ENCODE results near the gene BOC.

Gene BOC

DNA sequence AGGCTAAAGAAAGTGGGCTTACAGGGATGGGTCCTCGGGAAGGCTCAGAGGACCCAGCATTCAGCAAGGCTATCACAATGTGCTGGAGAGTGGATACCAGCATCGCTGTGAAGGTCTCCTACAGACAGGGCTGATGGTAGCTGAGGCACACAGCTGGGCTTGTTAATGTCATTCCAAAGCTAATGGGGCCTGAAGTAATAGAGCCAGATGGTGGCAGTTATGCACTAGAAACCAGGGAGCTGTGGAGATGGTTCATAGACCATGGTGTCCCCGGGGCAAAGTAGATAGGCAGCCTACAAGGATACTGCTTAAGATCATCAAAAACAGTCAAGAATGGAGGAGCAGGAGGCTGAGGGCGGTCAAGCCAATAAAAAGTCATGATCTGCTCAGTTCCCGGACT, 24.8 kb upstream of the BOC start:
- DNase-seq (ENCODE audit: low spot score) = no peak

DNA sequence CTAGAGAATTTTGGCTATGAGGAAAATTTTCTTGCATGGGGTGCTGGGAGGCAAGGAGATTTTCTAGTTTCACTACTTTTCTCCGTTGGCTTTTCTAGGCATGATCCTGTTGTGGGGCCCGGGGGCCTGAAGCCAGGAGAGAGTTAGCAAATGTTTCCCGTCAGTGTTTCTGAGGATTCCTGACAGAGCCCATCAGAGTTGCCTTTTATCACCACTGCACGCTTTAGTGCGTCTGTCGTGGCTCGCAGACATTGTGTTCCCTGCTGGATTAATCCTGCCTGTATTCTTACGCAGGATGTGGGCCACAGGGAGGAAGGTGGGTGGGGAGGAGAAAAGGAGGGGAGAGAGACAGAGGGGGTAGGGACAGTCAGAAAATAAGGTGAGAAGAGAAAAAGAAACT, 18.1 kb upstream of the BOC start:
- DNase-seq (ENCODE audit: low spot score) = no peak

DNA sequence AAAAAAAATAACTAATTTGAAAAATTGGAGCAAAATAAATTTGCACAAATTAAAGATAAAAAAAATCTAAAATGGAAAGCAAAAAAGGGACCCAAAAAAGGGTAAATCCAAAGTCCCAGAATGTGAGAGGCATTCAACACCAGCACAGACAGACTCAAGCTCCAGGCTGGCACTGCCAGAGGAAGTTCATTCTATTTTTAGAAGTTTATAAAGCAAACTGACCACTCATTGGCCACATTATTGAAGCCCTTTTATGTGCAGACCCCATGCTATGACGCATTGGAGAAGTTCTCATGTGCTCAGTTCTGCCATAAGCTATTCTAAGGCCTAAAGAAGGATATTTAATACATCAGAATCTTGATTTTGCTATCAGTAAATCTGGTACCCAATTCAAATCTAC, 17.6 kb upstream of the BOC start:
- DNase-seq (ENCODE audit: low spot score) = no peak

DNA sequence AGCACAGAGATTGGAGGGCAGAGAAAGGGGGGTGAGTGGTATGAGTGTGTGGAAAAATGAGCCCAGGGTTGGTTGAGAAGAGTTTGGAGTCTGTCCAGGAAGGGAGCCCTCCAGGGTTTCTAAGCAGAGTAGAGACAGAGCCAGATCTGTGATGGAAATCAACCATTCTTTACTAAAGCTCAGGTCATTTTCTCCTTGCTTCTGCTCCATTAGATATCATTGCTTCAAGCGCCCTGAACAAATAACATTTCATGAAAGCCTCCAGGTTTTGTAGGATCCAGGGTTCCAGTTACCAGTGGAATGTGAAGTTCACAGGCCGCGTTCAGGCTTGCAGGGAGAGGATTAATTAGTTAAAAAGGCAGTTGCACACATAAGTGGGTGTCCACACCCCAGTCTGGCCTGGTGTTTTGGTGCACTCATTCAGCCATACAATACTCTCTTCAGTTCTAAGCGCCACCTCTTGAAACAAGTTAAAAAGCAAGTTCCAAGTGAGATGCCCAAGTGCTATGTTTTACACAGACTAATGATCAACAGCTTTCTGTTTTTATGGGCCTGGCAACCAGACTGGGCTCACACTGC, 16.4 kb upstream of the BOC start:
- DNase-seq (ENCODE audit: low spot score) = no peak

DNA sequence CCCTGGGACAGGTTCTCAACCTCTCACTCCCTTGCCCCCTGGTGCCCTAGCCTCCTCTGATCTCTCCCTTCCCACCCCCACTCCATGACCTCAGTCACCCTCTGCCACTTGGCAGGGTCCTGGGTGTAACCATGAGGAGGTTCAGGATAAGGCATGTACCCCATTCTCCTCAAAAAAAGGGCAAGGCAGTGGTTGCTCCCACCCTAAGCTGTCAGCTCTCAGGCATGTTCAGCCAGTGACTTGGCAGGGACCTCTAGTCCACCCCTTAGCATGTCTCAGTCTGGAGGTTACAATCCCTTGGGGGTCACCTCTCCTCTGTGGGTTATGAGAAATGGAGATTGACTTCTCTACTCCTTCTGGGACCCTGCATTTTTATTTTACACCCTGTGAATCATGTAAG, 11.0 kb upstream of the BOC start:
- no peak for DNase-seq (ENCODE audit: low spot score)

DNA sequence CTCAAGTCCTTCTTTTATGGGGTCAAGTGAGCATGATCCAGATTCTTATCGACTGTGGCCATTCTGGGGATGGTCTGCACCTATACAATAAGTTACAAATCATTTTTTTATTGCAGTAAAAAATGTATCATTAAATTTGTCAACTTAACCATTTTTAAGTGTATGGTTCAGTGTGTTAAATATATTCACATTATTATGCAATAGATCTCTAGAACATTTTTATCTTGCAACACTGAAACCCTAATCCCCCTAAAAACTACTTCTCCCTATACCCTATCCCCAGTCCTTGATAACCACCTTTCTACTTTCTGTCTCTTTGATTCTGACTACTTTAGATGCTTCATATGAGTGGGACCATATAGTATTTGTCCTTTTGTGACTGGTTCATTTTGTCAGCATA, 10.4 kb upstream of the BOC start:
- no peak for DNase-seq (ENCODE audit: low spot score)

DNA sequence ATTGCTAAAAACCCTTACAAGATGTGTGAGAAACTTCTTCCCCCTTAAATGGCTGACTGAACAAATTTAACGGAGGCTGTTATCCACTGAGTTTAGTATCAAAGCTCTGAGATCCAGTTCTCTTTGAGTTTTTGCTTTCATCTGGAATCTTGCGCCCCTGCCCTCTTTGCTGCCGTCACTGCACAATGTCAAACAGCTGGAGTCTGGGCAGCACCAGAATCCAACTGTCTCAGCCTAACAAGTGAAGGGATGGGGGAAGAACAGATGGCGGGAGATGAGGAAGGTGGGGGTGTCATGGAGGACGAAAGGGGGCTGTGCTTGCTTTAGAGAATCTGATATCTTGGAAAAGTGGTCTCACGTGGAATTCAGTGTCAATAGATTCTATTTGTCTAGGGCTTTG, 7.0 kb upstream of the BOC start:
- no peak for DNase-seq (ENCODE audit: low spot score)

DNA sequence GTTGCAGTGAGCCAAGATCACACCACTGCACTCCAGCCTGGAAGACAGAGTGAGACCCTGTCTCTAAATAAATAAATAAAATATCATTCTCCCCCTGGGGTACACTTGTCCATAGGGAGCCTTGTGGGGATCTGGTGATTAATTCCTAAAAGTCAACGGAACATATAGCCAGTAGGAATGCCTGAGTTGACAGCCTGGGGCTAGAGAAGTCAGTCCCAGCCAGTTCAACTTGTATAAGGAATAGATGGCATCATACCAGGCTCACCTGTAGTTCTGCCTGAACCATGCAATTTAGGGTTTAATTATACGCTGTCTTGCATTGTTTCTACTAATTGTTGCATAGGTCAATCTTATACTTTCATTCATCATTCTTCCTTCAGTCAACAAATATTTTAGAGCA, 5.9 kb upstream of the BOC start:
- no peak for DNase-seq (ENCODE audit: low spot score)

DNA sequence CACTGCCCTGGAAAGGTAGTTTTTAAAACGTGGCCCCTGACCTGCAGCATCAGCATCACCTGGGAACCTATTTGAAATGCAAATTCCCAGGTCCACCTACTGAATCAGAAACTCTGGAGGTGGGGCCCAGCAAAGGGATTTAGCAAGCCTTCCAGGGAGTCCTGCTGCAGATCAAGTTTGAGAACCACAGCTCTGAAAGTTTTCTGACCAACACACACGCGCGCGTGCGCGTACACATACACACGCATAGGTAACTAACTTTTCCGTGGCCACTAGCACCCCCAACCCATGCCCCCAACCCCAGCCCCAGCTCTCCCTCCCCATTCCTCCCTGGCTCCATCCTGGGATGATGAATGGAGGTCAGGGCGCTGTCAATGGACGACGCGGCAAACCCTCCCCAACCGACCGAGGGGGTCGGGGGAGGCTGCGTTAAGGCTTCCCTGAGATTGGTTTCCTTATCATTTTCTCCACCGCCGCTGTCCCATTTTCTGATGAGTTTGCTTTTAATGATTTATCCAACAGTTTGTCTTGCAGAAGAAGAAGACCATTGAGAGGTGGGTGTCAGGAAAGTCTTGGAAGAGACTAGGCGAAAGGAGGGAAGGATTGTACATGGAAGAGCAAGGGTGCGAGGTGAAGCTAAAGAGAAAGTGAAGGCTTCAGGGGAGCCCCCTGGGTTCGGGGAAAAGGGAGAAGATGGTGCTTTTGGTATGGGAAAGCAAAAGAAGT, 590 bp upstream of the BOC start:
- no peak for DNase-seq (ENCODE audit: low spot score)

DNA sequence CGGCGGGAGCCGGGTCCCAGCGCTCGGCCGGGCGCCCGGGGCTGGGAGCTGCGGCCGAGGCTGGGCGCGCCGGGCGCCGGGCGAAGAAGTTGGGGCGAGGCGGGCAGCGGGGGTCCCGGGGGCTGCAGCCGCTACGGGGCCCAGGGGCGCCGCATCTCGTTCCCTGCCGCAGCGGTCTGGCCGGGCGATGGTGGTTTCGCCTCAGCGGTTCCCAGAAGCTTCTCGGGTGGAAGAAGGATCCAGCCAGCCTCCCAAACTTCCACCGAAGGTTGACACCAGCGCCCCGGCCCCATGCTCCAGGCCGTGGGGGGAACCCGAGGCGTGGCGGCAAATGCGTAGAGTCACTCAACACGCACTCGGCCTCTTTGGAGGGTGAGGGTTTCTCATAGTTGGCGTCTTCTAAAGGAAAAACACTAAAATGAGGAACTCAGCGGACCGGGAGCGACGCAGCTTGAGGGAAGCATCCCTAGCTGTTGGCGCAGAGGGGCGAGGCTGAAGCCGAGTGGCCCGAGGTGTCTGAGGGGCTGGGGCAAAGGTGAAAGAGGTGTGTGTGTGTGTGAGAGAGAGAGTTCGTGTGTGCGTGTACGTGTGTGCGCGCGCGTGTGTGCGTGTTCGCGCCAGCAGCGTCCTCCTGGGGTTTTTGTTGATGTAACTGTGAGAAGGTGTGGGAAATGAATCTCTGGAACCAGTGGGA, 940 bp downstream of the BOC start:
- DNase-seq (ENCODE audit: low spot score) = no peak

DNA sequence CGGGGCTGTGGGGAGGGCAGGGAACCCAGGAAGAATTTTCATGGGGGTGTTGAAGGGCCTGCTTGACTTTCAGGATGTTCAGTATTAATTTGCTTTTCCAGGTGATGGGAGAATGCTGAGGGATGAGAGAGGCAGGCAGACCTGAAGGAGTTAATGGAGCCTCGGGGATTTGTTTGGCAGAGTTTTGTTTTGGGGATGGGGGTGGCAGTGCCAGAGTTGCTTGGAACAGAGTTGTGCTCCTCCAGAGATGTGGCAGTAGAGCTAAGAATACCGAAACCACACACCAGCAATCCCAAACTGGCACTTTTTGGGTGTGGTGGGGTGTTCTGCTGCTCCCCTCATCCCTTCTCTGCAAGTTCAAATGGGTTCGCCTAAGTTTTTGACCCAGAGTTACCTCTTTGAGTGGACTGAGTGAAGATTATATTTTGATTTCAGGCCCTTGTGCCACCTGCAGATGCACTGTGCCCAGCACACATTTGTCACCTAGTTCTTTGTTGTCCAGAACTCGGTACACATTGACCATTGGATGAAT, 1.6 kb downstream of the BOC start:
- DNase-seq (ENCODE audit: low spot score) = no peak

DNA sequence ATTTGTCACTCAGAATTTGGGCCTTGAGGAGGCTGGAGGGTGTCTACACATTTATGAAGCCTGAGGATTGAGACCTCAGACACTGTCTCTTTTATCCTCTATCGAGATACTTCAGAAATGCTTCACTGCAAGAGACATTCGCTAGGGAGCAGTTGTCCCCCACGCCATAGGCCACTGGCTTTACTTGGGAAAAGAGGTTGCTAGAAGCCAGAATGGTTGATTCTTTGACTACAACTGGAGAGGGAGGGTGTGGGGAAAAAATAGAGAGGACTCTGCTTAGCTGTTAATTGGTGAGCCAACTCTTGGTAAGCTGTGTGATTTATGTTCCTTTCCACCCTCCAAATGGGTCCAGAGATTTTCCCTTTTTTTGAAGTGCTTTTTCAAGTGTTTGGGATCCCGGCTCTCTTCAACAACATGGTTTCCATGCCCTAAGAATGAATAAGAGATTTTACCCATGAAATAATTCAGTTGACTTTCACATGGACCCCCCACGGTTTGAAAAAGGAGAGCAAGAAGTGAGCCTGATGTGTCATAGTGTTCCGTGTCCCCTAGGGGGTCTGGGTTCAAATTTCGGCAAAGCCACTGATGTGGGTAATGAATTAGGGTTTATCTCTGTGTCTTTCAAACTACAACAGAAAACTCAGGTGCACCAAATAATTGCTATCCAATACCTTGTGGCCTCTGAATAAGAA, 2.7 kb downstream of the BOC start:
- DNase-seq (ENCODE audit: low spot score) = no peak

DNA sequence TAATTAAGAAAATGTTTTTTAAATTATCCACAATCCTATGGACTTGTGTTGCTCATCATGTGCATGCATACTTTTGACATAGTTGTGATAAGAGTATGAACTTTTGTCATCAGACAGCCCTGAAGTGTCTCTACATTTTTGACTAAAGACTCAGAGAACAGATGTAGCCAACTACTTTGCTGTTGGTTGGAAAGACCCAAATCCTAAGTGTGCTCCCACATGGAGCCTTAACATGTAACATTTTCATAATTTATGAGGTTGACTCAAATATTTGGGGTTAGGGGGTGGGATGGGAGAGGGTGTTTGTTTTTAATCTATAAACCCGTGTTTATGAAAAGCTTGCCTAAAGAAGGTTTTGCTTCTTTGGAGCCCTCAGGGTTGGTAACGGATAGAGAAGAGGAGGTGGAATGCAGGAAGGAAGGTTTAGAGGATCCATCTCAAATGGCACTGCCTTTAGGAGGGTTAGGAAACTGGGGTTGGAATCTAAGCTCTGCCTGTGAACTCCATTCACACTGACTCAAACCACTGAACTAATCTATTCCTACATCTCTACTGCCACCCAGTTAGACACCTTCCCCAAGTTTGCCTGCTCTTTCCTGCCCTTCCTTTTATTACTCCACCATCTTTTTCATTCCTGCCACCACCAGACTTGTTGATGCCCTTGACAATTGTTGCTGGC, 3.7 kb downstream of the BOC start:
- DNase-seq (ENCODE audit: low spot score) = no peak

DNA sequence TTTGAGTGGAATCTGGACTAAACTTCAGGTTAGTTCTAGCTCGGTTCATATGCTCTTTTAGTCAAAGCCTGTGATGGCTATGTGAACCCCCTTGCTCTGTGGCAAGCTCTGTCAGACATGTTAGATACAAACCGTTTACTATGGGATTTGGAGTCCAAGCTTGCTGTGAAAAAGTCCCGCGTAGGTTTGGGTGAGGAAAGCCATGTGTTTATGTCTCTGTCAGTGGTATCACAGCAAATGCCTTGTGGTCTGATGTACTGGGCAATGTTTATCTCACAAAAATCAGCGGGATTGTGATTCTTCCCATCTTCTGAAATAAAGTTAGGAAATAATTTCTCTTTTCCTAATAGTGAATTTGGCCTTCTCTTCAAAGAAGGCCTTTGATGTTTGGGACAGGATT, 5.0 kb downstream of the BOC start:
- no peak for DNase-seq (ENCODE audit: low spot score)

DNA sequence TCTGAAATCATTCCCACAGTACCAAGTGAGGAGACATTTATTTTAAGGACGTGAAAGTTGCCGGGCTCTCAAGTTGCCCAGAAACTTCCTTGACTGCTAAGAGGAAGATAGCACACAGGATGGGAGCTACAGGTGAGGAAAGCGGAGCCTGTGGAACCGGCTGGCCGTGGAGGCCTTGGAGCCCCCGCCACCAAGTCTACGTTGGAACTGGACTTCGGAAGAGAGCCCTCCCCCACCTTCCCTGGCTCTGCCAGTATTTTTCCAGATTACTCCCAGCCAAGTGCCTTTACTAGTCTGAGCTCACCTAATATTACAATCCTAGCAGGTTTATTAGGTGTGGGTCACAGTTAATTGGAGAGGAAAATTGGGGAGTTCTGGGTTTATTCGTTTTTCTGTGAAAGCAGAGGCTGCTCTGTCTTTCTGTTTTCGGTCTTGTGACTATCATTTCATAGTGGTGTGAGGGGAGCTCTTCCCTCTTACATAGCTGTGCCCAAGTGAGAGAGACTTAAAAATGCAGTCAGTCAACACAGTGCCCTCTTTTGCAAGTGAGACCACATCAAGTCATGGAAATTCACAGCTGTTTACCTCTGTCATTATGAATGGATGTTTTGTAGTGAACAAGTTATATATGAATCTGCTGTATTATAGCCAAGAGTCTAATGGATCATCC, 6.8 kb downstream of the BOC start:
- DNase-seq (ENCODE audit: low spot score) = no peak

DNA sequence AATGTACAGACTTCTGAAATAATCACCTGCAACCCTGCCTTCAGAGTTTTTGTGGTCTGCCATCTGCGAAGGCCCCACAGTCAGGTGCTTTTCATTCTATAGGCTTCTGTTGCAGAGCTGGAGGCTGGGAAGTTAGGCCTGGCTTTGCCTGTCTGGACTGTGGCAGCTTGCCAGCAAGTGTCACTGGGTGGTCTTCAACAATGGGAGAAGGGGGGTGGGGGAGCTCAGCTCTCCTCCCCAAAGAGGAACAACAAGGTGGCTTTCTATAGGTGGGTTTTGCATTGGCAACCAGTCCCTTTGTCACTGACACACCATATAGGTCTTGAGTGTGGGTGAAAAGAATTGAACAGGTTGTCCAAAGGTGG, 7.3 kb downstream of the BOC start:
- no peak for DNase-seq (ENCODE audit: low spot score)

DNA sequence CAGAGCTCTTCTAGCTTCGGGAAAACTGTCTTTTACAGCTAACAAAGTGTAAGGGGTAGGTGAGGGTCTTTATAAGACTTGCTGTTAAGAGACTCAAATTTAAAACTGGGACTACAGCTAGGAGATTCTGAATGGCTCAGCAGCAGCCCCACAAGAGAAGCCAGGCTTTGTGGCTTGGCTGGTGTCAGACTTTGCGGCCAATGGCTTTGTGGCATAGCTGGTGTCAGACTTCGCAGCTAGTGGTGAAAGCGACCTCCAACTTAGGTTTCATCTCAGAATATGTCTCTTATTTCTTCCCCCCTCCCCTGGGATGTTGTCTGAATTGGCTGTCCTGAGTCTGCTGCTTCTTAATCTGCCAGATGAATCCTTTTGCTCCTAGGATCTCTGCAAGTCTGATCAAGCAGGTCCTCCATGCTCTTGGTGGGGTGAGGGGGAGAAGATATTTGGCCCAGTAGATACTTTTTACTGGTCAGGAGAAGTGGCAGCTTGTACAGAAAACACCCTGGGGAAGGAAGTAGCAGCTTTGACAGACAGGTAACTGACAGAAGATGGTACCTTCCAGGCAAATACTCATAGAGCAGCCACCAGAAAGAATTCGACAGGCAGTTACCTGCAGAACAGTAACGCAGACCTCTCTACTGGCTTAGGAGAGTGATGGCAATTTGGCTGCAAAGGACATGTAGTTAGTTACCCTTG, 8.4 kb downstream of the BOC start:
- DNase-seq (ENCODE audit: low spot score) = no peak

DNA sequence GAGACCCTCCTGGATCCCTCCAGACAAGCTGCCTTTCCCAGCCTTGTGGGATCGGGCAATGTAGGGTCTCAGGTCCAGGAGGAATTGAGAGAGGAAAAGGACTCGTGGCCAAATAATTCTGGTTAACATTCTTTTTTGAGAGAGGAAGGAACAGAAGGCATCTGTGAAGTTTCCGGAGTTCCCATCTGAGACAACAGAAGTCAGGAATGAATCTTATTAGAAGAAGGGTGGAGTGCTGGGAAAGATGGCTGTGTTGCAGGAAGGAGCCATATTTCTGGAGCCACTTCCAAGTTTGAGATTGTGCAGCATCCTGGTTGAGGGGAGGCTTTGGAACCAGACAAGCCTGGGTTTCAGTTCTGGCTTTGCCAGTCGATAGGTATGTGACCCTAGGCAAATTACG, 9.4 kb downstream of the BOC start:
- DNase-seq (ENCODE audit: low spot score) = no peak

DNA sequence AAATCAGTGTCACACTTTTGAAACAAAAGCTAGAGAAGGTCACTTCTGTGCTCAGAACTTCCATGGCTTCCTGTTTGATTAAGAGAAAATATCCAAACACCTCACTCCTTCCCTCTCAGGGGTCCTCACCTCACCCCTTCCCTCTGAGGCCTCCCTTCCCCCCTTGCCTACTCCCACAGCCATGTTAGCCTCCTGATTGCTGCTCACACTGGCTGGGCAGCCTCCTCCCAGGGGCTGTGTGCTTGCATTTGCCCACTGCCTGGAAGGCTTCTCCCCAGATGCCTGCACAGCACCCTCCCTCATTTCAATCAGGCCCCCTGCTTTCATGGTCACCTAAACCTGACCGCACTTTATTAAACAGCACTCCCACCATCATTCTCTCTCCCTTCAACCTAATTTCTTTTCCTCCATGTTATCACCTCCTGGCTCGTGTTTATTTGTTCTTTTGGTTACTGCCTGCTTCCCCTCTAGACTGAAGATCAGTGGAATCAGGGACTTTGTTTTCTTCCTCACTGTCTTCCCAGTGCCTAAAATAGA, 10.4 kb downstream of the BOC start:
- no peak for DNase-seq (ENCODE audit: low spot score)

DNA sequence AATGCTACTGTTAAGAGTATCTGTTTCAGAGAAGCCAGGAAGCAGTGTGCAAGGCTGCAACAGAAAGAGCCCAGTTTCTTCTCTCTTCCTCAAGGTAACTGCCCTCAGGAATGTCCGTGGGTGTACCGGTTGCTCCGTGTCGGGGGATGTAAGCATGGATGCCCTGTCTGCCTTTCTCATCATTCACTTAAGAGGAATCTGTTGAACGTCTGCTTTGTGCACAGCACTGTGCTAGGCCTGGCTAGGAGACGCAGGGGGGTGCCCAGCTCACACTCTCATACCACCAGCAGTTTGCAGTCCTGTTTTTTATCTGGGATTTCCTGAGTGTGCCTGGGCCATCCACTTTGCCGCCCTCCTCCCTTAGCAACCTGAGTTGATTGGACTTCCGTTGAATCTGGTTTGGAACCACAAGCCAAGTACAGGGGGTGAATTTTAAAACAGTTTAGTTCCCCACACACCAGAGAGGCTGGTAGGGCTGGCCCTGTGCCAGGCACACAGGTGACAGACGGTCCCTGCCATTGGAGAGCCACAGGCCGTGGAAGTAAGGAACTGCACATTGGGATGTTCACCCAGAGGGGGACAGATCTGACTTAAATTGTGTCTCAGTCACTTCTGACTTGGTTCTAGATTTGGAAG, 11.2 kb downstream of the BOC start:
- no peak for DNase-seq (ENCODE audit: low spot score)

Measured in HuH-7.5 (cell line).